NCI-H2196 treated with DMSO at 0.1 percent for 48 hours (cell line): ENCODE measurements around the gene LMBRD1.
A peak's percentile ranks its signal among the peaks of the same experiment; 100 is the strongest.
"Not testable (repeated sequence)": the region's sequence is repeated elsewhere in the genome, so short reads cannot be mapped to it uniquely, and the experiment has no call there.

Experiments used
- DNase-seq: peaks from one replicate; lab custom pipeline; 2025; ENCODE audit not compliant: unreplicated experiment; lab: John Stamatoyannopoulos, UW

LMBRD1 gene

GRCh38 chr6:69796642-69797390, at the start of gene LMBRD1:
Gene LMBRD1, minus strand, starts transcription at chr6:69797010. Its CDS starts 129 bp downstream, at chr6:69796881.
- DNase-seq: peak; percentile 87

- no peak for DNase-seq
Measured at GRCh38 chr6:69846312-69846711, 49.5 kb upstream of the LMBRD1 start.

DNA sequence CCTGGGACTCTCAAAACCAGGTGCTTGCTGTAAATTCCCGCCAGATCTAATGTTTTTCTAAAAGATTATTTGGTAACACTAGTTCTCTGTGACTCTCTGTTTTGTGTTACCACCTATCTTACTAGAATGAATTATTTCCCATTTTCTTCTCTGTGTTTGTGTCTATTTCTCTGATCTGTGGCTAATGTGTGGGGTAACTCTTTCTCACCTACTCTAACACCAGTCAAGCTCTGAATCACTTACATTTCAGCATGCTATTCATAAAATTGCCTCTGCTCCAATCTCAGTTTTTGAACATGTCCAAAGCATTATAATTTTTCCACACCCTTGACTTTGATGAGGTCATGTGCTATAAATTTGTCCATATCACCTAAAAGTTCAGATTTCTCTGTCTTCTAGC, 46.4 kb upstream of the LMBRD1 start:
- no peak for DNase-seq

GRCh38 chr6:69841862-69842261, 45.1 kb upstream of the LMBRD1 start:
- no peak for DNase-seq

DNA sequence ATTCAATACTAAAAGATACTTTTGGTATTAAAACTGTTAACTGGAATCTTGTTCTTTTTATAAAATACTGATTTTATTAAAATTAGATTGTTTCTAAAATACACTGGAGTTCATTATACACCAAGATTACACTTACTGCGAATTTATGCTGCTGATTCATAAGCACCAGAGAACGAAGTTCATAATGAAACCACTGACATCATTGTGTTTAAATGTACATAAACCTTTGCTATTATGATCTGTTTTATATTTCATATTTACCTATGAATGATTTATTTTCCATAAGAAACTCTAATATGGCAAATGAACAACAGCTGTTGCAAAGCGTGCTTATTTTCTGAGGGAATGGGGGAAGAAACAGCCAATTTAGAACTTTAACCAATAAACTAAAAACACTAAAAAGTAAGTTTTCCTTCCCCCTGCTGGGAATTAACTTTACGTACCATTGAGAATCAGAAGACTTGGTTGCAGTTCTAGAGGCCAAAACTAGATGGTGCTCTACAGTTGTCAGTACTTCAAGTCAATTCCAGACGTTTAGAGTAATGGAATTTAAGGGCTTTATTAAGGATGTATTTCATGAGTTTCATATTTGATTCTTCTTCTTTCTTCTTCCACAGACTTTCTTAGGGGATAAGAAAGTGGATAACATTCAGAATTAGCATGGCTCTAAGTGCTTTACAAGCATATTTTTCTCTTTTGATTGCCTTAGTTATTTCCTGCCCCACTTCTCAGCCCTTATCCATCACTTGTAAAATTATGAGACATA, 38.8 kb upstream of the LMBRD1 start:
- no peak for DNase-seq

DNA sequence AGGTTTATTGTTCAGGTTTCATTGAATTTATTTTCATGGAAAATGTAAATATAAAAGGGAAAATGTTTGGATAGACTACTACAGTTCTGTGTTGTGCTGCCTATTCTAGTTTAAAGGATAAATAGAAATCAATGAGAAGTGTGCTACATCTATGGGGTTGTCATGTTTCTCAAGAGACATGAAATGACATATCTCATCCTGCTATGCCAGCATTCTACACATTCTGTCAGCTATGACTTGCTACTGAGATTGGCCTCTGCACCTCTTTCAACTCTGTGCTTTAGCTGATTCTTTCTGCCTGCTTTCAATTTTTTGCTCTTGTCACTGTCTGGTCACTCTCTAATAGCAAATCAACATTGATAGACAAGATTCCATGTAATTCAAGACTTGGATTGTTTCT, 35.7 kb upstream of the LMBRD1 start:
- no peak for DNase-seq

- no peak for DNase-seq
Measured at GRCh38 chr6:69827276-69827893, 30.6 kb upstream of the LMBRD1 start.

DNA sequence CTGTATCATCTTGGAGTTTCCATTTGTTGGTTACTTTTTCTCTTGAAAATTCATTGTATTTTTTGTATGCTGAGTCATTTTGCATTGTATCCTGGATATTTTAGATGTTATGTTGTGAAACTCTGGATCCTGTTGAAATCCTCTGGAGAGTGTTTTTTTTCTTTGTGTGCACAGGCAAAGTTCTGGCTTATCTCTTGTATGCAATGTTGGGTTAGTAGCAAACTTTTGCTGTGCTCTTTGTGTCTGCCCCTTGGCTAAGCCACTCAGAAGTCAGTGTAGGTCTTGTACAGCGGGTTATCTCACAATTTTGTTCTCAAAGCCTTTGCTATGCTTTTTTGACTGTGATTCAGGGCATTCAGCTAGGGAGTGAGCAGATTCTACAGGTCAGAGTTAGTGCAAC, 29.1 kb upstream of the LMBRD1 start:
- DNase-seq: no peak

DNA sequence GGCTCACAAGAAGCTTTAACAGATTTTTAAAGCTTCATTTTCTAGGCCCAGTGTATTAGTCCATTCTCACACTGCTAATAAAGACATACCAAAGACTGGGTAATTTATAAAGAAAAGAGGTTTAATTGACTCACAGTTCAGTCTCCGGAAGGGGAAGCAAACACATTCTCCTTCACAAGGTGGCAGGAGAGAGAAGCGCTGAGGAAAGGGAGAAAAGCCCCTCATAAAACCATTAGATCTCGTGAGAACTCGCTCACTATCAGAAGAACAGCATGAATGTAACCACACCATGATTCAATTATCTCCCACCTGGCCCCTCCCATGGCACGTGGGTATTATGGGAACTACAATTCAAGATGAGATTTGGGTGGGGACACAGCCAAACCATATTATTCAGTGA, 27.5 kb upstream of the LMBRD1 start:
- not testable (repeated sequence) for DNase-seq

DNA sequence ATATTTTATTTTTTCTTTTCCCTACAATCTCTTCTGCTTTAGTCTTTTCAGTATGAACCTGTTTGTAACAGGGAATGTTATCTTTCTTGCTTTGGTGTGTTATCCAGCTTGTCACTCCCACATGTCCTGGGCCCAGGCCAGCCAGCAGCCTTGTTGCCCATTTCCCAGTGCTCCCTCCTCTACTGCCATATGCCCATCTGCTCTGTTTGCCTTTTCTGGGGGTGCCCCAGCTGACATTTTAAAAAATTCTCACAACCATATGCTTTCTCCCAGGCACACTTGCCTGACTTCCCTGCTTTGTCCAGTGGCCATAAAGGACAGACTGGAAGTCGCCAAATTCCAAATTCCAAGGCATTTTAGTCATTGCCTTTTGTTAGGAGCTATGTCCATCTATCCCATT, 23.6 kb upstream of the LMBRD1 start:
- DNase-seq: no peak

DNA sequence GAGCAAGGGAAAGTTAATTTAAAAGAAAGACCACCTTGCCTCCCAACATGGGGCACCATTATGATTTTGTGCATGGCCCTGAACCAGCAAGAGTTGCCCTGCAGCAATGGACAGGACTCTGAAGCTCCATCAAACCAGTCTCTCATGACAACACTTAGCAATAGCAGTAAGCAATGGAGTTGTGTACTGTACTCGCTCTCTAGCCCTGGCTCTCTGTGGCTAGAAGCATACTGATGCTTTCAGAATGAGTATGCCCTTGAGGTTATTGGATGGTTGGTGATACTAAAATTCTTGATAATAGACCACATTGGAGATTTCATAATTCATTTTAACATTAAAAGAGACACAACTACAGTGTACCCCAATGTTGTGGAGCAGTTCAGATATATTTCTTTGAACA, 23.2 kb upstream of the LMBRD1 start:
- no peak for DNase-seq

GRCh38 chr6:69819138-69819537, 22.3 kb upstream of the LMBRD1 start:
- no peak for DNase-seq

DNA sequence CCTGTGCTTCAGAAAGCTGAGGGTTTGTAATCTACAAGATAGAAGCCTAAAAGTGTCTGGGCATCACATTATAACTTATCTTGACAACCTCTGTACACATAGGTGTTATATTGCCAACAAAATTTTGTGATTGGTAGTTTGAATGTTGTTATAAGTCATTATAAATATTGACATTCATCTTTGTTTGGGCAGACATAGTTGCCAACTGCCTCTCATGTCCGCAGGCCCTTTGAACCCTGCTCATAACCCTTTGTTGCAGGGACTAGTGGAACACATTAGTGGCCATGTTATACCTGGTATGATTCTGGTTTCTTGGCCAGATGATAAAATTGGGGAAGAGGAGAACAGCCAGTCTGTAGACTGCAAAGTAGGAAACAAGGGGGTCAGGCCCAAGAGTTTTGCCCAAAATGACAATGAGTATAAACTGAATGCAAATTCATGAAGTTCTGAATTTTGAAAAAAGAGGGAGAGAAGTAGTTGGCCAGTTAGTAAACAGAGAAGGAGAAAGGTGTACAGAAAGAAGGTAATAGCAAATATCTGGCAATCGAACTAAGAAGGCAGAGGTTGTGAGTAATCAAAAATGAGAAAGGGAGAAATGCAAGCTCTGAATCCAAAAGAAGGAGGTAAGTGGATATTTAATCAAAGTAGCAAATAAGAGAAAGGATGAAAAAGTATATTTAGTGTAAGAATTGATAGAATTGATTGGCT, 21.6 kb upstream of the LMBRD1 start:
- DNase-seq: no peak

DNA sequence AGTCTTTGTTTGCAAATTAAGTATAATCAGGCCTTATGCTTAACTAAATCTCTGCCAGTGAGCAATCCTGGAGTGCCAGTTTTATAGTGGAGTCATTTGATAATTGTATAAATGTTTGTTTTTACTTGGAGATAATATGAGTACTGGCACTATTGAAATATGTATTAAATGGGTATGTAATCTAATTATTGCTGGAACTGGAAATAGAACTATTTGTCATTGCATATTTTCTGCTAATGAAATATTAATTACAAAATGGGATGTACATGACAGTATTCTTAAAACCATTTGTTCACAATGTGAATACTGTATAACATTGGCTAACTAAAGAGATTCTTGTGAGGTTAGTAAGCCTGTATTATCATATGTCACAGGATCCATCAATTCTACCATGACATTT, 20.5 kb upstream of the LMBRD1 start:
- DNase-seq: no peak

DNA sequence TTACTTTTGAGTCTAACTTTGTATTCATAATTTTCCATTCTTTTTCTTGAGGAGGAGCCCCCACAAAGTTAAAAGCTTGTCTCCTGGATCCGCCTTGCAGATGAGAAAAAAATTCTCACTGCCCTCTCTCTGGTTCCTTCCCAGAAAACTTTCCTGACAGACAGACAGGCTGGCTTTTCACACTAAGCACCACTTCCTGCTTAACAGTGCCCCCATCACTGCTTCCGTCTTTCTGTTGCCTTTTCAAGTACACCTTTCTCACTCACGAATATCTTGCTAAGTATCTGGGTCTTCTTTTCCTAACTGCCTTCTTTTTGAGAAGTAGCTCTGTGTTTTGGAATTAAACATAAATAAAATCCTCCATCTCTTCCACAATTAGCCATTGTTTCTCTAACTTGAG, 19.8 kb upstream of the LMBRD1 start:
- no peak for DNase-seq

GRCh38 chr6:69816026-69816425, 19.2 kb upstream of the LMBRD1 start:
- no peak for DNase-seq

- no peak for DNase-seq
Measured at GRCh38 chr6:69813508-69813907, 16.7 kb upstream of the LMBRD1 start.

- no peak for DNase-seq
Measured at GRCh38 chr6:69812746-69813427, 16.1 kb upstream of the LMBRD1 start.

DNA sequence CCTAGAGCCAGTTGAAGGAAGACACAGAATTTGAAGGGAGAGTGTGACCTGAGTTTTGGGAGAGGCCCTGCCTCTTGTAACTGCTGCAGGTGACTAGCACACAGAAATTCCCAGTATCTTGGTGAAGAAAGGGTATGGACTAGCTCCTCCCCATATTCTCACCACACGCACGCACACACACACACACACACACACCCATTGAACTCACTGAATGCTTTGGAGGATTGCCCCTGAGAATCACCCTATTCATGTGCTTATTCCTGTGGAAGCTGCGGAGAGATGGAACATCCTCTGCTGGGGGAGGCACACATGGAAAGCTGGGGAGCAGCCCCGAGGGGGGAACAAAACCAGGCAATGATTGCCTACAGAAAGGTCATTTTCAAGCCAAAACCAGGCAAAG, 6.2 kb upstream of the LMBRD1 start:
- no peak for DNase-seq

DNA sequence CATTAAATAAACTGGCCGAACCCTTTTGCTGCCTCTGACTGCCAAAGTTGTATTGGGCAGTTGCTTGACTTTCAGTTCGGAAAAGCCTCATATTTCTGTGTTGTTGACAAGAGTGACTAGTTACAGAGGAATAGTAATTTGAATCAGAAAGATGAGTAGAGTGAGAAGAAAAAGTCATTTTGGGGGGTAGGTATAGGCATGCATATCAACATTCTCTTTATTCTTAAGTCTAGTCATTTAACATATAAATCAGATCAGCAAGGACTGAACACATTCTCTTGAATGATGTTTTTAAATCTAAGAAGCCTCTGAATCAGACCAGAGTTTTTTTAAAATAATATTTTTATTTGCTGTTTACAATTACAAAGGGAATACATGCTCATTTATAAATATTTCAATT, 4.9 kb upstream of the LMBRD1 start:
- no peak for DNase-seq

GRCh38 chr6:69801225-69801624, 4.4 kb upstream of the LMBRD1 start:
- no peak for DNase-seq
